ENCODE measurements around the gene MAPK6. TPM values are rescaled to one million over a fixed set of nuclear protein-coding genes. Genes with fewer than 3 reads are reported as not detected.

Gene MAPK6
- polyA plus RNA-seq, 1 donor from 2014 or later, result 140 TPM

DNA sequence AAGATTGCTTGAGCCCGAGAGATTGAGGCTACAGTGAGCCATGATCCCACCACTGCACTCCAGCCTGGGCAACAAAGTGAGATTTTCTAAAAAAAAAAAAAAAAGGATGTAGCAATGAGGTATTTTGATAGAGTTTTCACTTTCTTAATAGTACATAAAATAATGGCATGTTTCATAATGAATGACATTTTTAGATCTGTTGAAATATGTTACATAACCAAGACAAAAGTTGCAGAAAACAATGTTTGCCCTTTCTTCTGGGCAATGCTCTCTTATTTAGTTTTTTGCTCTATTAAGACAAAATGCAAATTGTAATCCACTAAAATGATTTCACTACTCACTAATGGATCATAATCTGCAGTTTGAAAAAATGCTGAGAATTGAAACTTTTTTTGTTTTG, 4.4 kb upstream of the MAPK6 start:
- H3K27ac ChIP-seq (ENCODE audit: low read length), result no peak overlapping the region
- H3K4me3 ChIP-seq (ENCODE audit: low read length), result no peak overlapping the region
- no peaks in the 10 kb centered on the region for H3F3A ChIP-seq (ENCODE audit: insufficient read depth, low read length, poor library complexity, severe bottlenecking)
- TF ChIP-seq POLR2AphosphoS5 (IDR thresholded peaks at IDR 0.05) (no peak), EP300 (conservative IDR thresholded peaks at IDR 0.05; ENCODE audit: poor library complexity, severe bottlenecking) (no peak), MXI1 (conservative IDR thresholded peaks at IDR 0.05; ENCODE audit: poor library complexity, severe bottlenecking) (no peak), RAD21 (conservative IDR thresholded peaks at IDR 0.05) (no peak), SMC3 (conservative IDR thresholded peaks at IDR 0.05; ENCODE audit: poor library complexity) (no peak), EZH2 (IDR thresholded peaks at IDR 0.05; ENCODE audit: borderline replicate concordance, insufficient read depth, low read length, poor library complexity, severe bottlenecking) (no peak), TAF1 (IDR thresholded peaks at IDR 0.05; ENCODE audit: low read depth) (no peak)
- TF ChIP-seq, protein P1, sequence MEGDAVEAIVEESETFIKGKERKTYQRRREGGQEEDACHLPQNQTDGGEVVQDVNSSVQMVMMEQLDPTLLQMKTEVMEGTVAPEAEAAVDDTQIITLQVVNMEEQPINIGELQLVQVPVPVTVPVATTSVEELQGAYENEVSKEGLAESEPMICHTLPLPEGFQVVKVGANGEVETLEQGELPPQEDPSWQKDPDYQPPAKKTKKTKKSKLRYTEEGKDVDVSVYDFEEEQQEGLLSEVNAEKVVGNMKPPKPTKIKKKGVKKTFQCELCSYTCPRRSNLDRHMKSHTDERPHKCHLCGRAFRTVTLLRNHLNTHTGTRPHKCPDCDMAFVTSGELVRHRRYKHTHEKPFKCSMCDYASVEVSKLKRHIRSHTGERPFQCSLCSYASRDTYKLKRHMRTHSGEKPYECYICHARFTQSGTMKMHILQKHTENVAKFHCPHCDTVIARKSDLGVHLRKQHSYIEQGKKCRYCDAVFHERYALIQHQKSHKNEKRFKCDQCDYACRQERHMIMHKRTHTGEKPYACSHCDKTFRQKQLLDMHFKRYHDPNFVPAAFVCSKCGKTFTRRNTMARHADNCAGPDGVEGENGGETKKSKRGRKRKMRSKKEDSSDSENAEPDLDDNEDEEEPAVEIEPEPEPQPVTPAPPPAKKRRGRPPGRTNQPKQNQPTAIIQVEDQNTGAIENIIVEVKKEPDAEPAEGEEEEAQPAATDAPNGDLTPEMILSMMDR (IDR thresholded peaks at IDR 0.05; ENCODE audit: poor library complexity, severe bottlenecking), result no peak
- TF ChIP-seq, protein P2, sequence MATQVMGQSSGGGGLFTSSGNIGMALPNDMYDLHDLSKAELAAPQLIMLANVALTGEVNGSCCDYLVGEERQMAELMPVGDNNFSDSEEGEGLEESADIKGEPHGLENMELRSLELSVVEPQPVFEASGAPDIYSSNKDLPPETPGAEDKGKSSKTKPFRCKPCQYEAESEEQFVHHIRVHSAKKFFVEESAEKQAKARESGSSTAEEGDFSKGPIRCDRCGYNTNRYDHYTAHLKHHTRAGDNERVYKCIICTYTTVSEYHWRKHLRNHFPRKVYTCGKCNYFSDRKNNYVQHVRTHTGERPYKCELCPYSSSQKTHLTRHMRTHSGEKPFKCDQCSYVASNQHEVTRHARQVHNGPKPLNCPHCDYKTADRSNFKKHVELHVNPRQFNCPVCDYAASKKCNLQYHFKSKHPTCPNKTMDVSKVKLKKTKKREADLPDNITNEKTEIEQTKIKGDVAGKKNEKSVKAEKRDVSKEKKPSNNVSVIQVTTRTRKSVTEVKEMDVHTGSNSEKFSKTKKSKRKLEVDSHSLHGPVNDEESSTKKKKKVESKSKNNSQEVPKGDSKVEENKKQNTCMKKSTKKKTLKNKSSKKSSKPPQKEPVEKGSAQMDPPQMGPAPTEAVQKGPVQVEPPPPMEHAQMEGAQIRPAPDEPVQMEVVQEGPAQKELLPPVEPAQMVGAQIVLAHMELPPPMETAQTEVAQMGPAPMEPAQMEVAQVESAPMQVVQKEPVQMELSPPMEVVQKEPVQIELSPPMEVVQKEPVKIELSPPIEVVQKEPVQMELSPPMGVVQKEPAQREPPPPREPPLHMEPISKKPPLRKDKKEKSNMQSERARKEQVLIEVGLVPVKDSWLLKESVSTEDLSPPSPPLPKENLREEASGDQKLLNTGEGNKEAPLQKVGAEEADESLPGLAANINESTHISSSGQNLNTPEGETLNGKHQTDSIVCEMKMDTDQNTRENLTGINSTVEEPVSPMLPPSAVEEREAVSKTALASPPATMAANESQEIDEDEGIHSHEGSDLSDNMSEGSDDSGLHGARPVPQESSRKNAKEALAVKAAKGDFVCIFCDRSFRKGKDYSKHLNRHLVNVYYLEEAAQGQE (IDR thresholded peaks at IDR 0.05; ENCODE audit: borderline replicate concordance), result no peak
- H3K79me2 ChIP-seq (replicated peaks; ENCODE audit: insufficient read depth, low read length), result no peaks in the 10 kb centered on the region
- no peak overlapping the region for H3K4me2 ChIP-seq (ENCODE audit: low read length)
- H3K9me3 ChIP-seq (ENCODE audit: low read length), result no peaks in the 10 kb centered on the region
- no peaks in the 10 kb centered on the region for H4K20me1 ChIP-seq (ENCODE audit: insufficient read depth)
- no peaks in the 10 kb centered on the region for H3K36me3 ChIP-seq (ENCODE audit: insufficient read depth, low read length)
- H3K9me2 ChIP-seq (ENCODE audit: insufficient read depth, low read length), result no peaks in the 10 kb centered on the region
- H2AFZ ChIP-seq (ENCODE audit: low read depth, low read length), result no peak overlapping the region
- H3K9ac ChIP-seq (ENCODE audit: low read length), result no peak overlapping the region
- no peaks in the 10 kb centered on the region for H3K27me3 ChIP-seq (ENCODE audit: insufficient read depth, low read depth, low read length)

DNA sequence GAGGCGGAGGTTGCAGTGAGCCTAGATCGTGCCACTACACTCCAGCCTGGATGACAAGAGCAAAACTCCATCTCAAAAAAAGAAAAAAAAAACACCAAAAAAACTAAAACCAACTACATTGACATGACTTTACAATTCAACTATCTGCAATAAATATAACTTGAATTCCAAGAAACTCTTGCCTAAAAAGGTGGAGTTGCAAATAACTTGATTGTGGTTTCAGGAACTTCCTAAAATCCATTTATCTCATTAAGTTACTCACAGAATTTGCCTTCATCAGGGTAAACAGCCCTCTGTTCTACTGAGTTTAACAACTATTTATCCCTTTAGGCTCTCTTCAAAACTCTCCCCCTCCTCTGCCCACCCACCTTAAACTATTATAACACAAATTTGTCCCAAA, 2.7 kb upstream of the MAPK6 start:
- Histone ChIP-seq H2AFZ (ENCODE audit: low read depth, low read length) (no peak overlapping the region), H4K20me1 (ENCODE audit: insufficient read depth) (no peaks in the 10 kb centered on the region), H3K27ac (ENCODE audit: low read length) (no peak overlapping the region), H3F3A (ENCODE audit: insufficient read depth, low read length, poor library complexity, severe bottlenecking) (no peaks in the 10 kb centered on the region), H3K4me2 (ENCODE audit: low read length) (no peak overlapping the region), H3K9ac (ENCODE audit: low read length) (no peak overlapping the region), H3K79me2 (replicated peaks; ENCODE audit: insufficient read depth, low read length) (peaks cover 7% of the 10 kb centered on the region), H3K27me3 (ENCODE audit: insufficient read depth, low read depth, low read length) (no peaks in the 10 kb centered on the region), H3K4me3 (ENCODE audit: low read length) (no peak overlapping the region), H3K9me3 (ENCODE audit: low read length) (no peaks in the 10 kb centered on the region), H3K9me2 (ENCODE audit: insufficient read depth, low read length) (no peaks in the 10 kb centered on the region), H3K36me3 (ENCODE audit: insufficient read depth, low read length) (no peaks in the 10 kb centered on the region)
- TF ChIP-seq POLR2AphosphoS5 (IDR thresholded peaks at IDR 0.05) (no peak), RAD21 (conservative IDR thresholded peaks at IDR 0.05) (no peak), TAF1 (IDR thresholded peaks at IDR 0.05; ENCODE audit: low read depth) (no peak)

DNA sequence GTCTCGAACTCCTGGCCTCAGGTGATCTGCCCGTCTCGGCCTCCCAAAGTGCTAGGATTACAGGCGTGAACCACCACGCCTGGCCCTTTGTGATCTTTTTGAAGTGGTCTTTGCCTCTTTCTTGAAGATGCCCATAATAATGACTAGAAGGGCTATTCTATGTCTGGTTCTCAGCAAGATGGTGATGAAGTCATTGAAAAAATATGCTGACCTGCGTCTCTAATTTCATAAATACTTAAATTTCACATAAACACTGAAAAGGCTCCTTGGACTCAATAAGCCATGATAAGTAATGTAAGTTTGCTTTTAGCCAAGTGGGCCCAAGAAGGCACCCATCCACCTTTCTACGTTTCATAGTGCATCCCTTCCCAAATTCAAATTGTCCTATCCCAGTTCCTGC, 775 bp upstream of the MAPK6 start:
- no peaks in the 10 kb centered on the region for H3K9me2 ChIP-seq (ENCODE audit: insufficient read depth, low read length)
- no peaks in the 10 kb centered on the region for H3K9me3 ChIP-seq (ENCODE audit: low read length)
- H3K4me2 ChIP-seq (ENCODE audit: low read length), result no peak overlapping the region
- TF ChIP-seq MXI1 (conservative IDR thresholded peaks at IDR 0.05; ENCODE audit: poor library complexity, severe bottlenecking), result no peak
- no peak for TF ChIP-seq SMC3 (conservative IDR thresholded peaks at IDR 0.05; ENCODE audit: poor library complexity)
- no peak for TF ChIP-seq RAD21 (conservative IDR thresholded peaks at IDR 0.05)
- no peak for TF ChIP-seq POLR2AphosphoS5 (IDR thresholded peaks at IDR 0.05)
- TF ChIP-seq, protein P2 (IDR thresholded peaks at IDR 0.05; ENCODE audit: borderline replicate concordance), result no peak
- TF ChIP-seq EP300 (conservative IDR thresholded peaks at IDR 0.05; ENCODE audit: poor library complexity, severe bottlenecking), result no peak
- TF ChIP-seq, protein P1 (IDR thresholded peaks at IDR 0.05; ENCODE audit: poor library complexity, severe bottlenecking), result no peak
- TF ChIP-seq TAF1 (IDR thresholded peaks at IDR 0.05; ENCODE audit: low read depth), result no peak
- no peak for TF ChIP-seq EZH2 (IDR thresholded peaks at IDR 0.05; ENCODE audit: borderline replicate concordance, insufficient read depth, low read length, poor library complexity, severe bottlenecking)
- H3K27ac ChIP-seq (ENCODE audit: low read length), result peak overlapping the region; percentile 84
- H3K36me3 ChIP-seq (ENCODE audit: insufficient read depth, low read length), result no peaks in the 10 kb centered on the region
- peak overlapping the region; percentile 68 for H3K4me3 ChIP-seq (ENCODE audit: low read length)
- peaks cover 10% of the 10 kb centered on the region for H4K20me1 ChIP-seq (ENCODE audit: insufficient read depth)
- no peaks in the 10 kb centered on the region for H3F3A ChIP-seq (ENCODE audit: insufficient read depth, low read length, poor library complexity, severe bottlenecking)
- H3K27me3 ChIP-seq (ENCODE audit: insufficient read depth, low read depth, low read length), result no peaks in the 10 kb centered on the region
- H2AFZ ChIP-seq (ENCODE audit: low read depth, low read length), result peak overlapping the region; percentile 32
- H3K79me2 ChIP-seq (replicated peaks; ENCODE audit: insufficient read depth, low read length), result peaks cover 26% of the 10 kb centered on the region
- H3K9ac ChIP-seq (ENCODE audit: low read length), result peak overlapping the region; percentile 81

Data from neural cell (in vitro differentiated cells).